ENCODE measurements around the gene MASP2.

Gene MASP2

DNA sequence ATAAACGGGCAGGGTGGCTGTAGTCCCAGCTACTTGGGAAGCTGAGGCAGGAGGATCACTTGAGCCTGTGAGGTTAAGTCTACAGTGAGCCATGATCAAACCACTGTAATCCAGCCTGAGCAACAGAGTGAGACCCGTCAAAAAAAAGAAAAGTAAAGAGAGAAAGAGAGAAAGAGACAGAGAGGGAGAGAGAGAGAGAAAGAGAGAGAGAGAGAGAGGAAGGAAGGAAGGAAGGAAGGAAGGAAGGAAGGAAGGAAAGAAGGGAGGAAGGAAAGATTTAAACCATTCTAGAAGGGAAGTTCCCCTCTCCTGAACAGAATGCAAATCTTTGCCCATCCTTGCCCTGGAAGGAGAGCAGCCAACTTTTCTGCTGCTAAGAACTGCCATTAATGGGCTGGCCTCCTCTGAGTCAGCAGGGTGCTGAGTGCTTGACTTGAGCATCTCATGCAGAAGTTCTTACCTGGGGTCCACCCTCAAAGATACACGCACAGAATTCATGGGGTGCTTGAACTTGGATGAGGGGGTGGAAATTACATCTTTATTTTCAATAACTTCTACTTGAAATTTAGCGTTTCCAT is 59.1 kb downstream of the MASP2 start:
- DNase-seq: no peak

DNA sequence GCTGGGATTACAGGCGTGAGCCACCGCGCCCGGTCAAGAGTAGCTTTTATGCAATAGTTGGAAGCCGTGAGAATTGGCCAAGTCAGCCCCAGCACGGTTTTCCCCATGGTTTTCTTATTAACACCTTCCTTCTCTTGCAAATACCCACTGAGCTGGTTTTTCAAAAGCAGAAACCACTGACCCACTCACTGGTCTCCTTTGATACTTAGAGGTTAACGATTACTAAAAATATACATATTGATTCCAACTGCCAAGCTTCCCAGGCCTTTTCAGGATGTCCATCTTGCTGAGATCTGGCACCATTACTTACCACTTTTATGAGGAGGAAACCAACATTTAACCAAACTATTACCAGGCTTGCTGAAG is 60.5 kb downstream of the MASP2 start:
- no peak for DNase-seq

DNA sequence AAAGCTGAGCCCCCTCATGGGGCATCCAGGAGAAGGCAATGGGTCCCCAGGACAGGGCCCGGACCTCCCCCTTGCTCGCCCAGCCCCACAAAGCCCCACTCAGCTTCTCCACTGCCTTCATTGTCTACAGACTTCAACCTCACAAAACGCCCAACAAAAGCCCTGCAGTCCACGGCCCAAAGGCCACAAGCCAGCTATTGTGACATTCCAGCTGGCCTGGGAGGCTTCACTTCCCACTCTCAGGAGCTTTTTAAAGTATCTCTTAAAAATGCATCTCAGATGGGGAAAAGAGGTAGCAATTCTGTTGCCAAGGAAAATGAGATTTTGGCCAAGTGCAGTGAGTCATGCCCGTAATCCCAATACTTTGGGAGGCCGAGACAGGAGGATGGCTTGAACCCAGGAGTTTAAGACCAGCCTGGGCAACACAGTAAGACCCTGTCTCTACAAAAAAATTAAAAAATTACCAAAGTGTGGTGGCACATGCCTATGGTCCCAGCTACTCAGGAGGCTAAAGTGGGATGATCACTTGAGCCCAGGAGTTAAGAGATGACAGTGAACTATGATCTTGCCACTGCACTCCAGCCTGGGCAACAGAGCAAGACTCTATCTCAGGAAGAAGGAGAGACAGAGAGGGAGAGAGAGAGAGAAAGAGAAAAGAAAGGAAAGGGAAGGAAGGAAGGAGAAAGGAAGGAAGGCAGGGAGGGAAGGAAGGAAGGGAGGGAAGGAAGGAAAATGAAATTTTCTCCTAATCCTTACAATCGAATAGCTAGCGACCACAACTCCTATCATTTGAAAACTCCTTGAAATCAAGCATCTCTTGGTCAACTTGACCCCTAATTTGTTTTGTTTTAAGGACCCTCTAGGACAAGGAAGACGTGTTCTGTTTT is 66.0 kb downstream of the MASP2 start:
- no peak for DNase-seq

DNA sequence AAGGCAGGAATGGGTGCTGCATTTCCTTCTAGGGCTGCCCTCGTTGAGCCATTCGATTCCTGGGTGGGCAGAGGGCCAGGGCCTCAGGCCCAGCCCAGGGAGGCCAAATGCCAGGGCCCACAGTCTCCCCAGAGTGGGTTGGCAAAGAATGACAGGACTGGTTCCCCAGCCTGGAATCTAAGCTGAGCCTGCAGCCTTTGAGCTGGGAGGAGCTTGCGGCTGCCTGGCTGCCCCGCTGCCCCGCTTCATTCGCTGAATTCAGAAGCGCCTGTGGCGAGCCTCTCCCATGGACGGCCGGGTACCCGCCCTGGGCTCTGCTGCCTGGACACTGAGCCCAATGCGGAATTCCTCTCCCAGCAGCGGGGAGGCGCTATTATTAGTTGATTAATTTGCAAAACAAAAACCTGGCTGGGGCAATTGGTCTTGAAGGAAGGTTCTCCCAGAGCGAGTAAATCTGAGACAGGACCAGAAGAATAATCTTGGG is 66.9 kb downstream of the MASP2 start:
- no peak for DNase-seq

DNA sequence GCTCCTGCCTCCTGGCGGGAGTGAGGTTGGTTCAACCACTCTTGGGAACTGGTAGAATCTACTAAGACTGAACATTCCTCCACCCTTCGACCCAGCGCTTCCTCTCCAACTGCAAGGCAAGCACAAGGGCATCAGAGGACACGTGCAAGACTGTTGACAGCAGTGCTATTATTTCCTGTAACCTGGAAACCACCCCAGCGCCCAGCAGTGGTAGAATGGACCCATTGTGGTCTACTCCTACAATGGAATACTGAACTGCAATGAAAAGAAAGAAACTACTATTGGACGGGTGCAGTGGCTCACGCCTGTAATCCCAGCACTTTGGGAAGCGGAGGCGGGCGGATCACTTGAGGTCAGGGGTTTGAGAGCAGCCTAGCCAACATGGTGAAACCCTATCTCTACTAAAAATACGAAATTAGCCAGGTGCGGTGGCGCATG is 67.5 kb downstream of the MASP2 start:
- no peak for DNase-seq

DNA sequence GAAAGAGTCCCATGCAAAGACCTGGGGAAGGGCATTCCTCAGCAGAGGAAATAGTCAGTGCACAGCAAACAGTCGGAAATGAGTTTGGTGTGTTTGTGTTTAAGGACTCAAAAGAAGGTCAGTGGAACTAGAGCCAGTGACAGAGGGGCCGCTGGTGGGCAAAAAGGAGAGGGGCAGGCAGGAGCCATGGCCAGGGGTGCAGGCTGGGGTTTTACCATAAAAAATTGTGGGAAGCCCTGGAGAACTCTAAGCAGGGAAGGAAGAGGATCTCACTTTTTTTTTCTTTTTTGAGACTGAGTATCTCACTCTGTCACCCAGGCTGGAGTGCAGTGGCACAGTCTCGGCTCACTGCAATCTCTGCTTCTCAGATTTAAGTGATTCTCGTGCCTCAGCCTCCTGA is 68.3 kb downstream of the MASP2 start:
- no peak for DNase-seq

Data from NCI-H187 treated with DMSO at 0.1 percent for 48 hours (cell line).